Esophagus (tissue), 2 donors: ENCODE results near the gene NOL12. TPM values are rescaled to one million over a fixed set of nuclear protein-coding genes. Genes with fewer than 3 reads are reported as not detected.

Experiments used
- H3K27ac ChIP-seq, 2 donors: one replicate each; pipeline ENCODE4 v1.5.1; 2013; ENCODE audit warnings: low read depth in 2 of 2, mild to moderate bottlenecking in 2 of 2, inconsistent platforms in 1 of 2, low read length in 1 of 2, moderate library complexity in 1 of 2
- H3K27me3 ChIP-seq, 2 donors: one replicate each; pipeline ENCODE4 v1.6.1; 2013; ENCODE audit warnings: low read length in 2 of 2, control low read depth in 1 of 2, mild to moderate bottlenecking in 1 of 2; ENCODE audit not compliant: insufficient read depth in 2 of 2, control insufficient read depth in 1 of 2
- H3K36me3 ChIP-seq, 2 donors: one replicate each; pipeline ENCODE4 v1.6.1; 2013; ENCODE audit warnings: low read length in 1 of 2; ENCODE audit not compliant: control insufficient read depth in 2 of 2, insufficient read depth in 2 of 2
- H3K4me1 ChIP-seq, 2 donors: one replicate each; pipeline ENCODE4 v1.6.1; 2013; ENCODE audit warnings: low read length in 1 of 2; ENCODE audit not compliant: control insufficient read depth in 2 of 2, insufficient read depth in 2 of 2
- H3K4me3 ChIP-seq, 2 donors: one replicate each; pipeline ENCODE4 v1.5.1; 2013; ENCODE audit warnings: low read length in 2 of 2, mild to moderate bottlenecking in 2 of 2, low read depth in 1 of 2, moderate library complexity in 1 of 2
- H3K9me3 ChIP-seq, 2 donors: one replicate each; pipeline ENCODE4 v1.6.1; 2013; ENCODE audit warnings: mild to moderate bottlenecking in 2 of 2, low read depth in 1 of 2, low read length in 1 of 2, moderate library complexity in 1 of 2; ENCODE audit not compliant: control insufficient read depth in 2 of 2, insufficient read depth in 1 of 2
- WGBS, 2 donors: extraction: QIAGEN DNeasy Blood & Tissue Kit; methylation state at CpG; one replicate each; pipeline ENCODE4 v1.1.7; 2013; 5-methylcytosine and 5-hydroxymethylcytosine counted together
- polyA plus RNA-seq, 2 donors: library from polyadenylated mRNA; stranded (reverse); fragments of 200-250 nt; gene quantifications; one replicate each; pipeline ENCODE4 v1.2.3, GENCODE V29; 2013
- donor health status: healthy with polysubstance abuse.
- donor health status: Bipolar disorder and iron deficiency.

Gene NOL12
- polyA plus RNA-seq, 2 donors = 35.2 to 43.3 TPM

DNA sequence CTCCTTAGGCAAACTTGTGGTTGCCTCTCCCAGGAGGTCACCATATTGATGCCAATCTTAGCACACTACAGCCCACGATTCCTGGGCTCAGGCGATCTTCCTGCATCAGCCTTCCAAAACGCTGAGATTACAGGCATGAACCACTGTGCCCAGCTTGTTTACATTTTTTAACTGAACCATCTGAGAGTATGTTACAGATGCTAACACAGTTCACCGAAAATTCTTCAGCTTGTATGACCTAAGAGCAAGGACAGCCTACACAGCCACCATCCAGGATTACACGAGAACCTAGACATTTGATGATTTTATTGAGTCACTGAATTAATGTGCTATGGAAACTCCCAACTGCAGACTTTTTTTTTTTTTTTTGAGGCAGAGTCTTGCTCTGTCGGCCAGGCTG lies 16.6 kb upstream of the NOL12 start:
- H3K27ac ChIP-seq = no peak overlapping the region

DNA sequence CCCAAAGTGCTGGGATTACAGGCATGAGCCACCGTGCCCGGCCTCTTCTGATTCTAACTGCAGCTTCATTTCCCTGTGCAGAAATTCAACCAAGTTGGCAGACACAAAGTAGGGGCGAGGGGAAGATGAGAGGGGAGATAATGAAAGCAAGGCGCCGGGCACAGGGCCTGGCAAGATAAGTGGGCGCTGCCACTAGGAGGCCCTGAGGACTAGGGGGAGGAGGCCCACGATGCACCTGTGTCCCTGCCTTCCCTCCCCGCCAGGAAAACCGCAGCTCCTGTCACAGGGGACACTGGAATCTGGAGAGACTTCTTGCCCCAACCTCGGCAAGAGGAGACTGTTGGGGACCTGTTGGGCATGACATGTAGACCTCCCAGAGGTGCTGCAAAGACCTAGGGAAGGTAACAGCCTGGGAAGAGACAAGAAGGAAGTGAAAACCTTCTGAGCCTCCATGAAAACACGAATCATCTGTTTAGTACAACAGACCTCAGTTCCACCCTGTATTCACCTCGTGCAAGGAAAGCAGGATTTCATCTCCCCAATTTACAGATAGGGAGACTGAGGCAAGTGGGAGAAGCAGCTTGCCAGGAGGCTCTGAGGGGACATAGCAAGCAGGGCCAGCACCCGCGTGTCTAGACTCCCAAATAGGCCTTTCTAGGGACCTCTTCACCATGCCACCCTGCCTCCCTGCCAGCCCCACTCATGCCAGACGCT lies 13.8 kb upstream of the NOL12 start:
- 63 to 74% methylated on average over 15 of the region's 15 CpGs for WGBS, 2 donors
- H3K4me3 ChIP-seq = no peak overlapping the region
- no peaks in the 10 kb centered on the region for H3K36me3 ChIP-seq
- H3K9me3 ChIP-seq = no peaks in the 10 kb centered on the region
- peaks cover 0 to 10% of the 10 kb centered on the region in 2 donors for H3K4me1 ChIP-seq
- peak overlapping the region in 1 of 2 donors; percentile 9 for H3K27ac ChIP-seq
- H3K27me3 ChIP-seq = no peaks in the 10 kb centered on the region

More for the DNA sequence above, 16.6 kb upstream of the NOL12 start:
- no peak overlapping the region for H3K4me3 ChIP-seq
- WGBS, 2 donors = 67 to 71% methylated on average over 6 of the region's 6 CpGs
- H3K4me1 ChIP-seq = peaks cover 0 to 2% of the 10 kb centered on the region in 2 donors
- no peaks in the 10 kb centered on the region for H3K9me3 ChIP-seq
- H3K36me3 ChIP-seq = peaks cover 0 to 4% of the 10 kb centered on the region in 2 donors
- no peaks in the 10 kb centered on the region for H3K27me3 ChIP-seq

DNA sequence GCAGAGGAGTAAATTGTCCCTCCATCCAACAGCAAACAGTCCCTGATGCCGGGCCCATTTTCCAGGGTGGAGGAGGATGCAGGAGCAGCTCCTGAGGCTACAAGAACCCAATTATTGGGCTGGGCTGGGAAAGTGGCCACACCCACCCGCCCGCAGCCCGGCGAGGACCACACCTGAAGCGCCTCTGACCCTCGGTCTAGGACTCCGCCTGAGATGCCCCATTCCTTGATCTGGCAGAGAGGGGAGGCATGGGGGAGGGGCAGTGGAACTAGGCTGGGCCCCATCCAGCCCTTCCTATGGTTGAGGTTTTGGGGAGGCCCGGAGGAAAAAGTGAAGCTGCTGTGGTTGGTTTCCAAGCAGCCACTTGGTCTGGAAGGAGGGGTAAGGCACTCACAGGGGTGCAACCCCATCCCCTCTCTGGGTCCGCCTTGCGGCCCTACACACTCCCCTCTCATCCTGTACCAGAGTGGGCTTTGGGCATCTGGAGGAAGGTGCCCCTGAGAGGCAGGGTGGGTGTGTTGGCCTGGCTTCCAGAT lies 13.2 kb upstream of the NOL12 start:
- Histone ChIP-seq H3K9me3 (no peaks in the 10 kb centered on the region), H3K27me3 (no peaks in the 10 kb centered on the region), H3K27ac (peak overlapping the region in 1 of 2 donors; percentile 43), H3K36me3 (no peaks in the 10 kb centered on the region), H3K4me1 (peaks cover 0 to 10% of the 10 kb centered on the region in 2 donors), H3K4me3 (no peak overlapping the region)
- WGBS, 2 donors = 60 to 64% methylated on average over 11 of the region's 11 CpGs

DNA sequence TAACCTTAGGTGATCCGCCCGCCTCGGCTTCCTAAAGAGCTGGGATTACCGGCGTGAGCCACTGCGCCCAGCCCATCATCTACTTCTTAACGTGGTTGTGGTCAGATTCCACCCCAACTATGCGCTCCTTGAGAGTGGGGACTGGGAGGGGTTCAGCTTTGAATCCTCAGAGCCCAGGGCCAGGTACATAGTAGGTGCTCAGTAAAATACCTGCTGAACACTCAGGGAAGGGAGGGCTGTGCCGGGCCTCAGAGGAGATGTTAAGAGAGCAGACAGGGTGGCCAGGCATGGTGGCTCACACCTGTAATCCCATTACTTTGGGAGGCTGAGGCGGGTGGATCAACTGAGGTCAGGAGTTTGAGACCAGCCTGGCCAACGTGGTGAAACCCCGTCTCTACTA lies 11.9 kb upstream of the NOL12 start:
- H3K27me3 ChIP-seq = no peaks in the 10 kb centered on the region
- peak overlapping the region; percentile 48 to 69 for H3K27ac ChIP-seq
- H3K4me3 ChIP-seq = no peak overlapping the region
- no peaks in the 10 kb centered on the region for H3K9me3 ChIP-seq
- H3K4me1 ChIP-seq = peaks cover 0 to 12% of the 10 kb centered on the region in 2 donors
- whole genome bisulfite sequencing, 2 donors = 82 to 86% methylated on average over 12 of the region's 12 CpGs
- no peaks in the 10 kb centered on the region for H3K36me3 ChIP-seq

DNA sequence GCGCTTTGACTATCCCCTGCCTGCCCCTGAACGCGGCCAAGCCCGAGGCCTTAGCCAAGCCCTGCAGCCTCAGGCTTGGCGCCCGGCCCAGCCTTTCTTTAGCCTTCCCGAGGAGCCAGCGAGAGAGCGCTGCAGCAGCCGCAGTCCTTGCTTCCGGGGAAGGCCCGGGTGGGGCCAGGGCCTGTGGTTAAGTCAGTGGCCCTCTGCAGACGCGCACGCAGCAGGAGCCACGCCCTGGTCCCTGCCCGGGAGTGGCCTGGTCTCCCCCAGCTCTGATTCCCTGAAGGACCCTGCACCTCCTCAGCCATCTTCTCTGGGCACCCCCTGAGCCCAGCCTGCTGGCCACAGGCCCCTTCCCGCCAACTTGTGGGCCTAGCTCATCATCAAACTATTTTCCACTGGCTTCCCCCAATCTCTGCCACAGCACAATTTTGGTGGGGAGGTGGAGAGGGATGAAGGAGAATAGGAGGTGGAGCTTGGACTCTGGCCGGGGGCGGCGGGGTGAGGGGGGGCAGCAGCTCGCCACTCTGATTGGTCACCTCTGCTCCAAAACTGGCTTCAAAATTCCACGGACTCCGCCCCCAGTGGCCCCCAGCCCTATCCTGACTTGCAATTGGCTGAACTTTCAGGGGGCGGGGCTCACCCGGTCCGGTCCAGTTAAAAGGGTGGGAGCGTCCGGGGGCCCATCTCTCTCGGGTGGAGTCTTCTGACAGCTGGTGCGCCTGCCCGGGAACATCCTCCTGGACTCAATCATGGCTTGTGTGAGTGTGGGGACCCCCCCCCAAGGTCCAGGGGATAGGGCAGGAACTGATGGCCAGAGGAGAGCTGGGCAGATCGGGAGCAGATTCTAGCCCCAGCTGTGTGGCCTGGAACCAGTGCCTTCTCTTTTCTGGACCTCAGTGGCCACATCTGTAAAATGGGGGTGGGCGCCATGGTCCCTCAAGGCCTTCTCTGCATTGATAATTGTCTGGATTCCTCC lies 10.9 kb upstream of the NOL12 start, which contains the start of gene LGALS1:
Gene LGALS1, plus strand, starts transcription at position 686 of the 979 bp plus-strand sequence. Its CDS starts 67 bp downstream, at position 753.
- peak within 1 kb of the TSS; percentile 90 to 94 for H3K27ac ChIP-seq
- 5 to 10% methylated on average over 31 to 34 of the region's 34 CpGs for WGBS, 2 donors
- H3K36me3 ChIP-seq = peaks cover 0 to 2% of the 10 kb centered on the region in 2 donors
- peak within 1 kb of the TSS; percentile 38 to 42 for H3K4me3 ChIP-seq
- peaks cover 0 to 12% of the 10 kb centered on the region in 2 donors for H3K4me1 ChIP-seq
- H3K27me3 ChIP-seq = no peaks in the 10 kb centered on the region
- H3K9me3 ChIP-seq = no peaks in the 10 kb centered on the region

DNA sequence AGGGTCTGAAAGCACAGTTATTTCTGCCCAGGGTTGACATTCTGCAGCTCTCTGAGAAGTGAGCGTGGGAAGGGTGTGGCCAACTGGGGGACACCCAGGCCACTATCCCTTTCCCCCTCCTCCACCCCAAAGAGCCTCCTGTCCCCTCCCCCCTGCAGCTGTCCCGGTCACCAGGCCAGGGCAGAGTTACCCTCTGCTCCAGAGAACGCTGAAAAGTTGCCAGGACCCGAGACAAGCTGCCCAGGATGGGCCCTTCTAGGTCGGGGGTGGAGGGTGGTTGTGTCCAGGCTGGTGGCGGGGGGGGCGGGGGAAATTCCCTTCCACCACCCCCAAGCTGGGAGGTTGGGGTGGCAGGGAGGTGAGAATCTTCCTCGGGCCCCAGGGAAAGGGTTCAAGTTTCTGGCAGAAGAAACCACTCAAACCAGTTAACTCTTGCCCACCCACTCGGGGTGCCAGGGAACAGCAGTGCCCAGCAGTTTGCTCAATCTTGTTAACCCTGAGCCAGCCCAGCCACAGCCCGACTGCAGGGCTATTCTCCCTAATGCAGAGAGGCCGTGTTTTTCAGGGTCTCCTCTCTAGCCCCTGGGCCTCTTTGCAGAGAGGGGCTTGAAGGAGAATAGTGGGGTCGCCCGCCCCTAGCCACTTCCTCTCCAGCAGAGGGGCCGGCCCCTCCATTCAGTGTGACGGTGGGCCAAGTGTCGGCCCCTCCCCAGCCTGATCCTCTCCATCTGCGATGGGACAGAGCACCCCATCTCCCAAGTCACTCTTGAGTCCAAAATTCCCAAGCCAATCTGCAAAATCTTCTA lies 10.0 kb upstream of the NOL12 start:
- H3K27ac ChIP-seq = peak overlapping the region; percentile 90 to 94
- H3K9me3 ChIP-seq = no peaks in the 10 kb centered on the region
- 11 to 19% methylated on average over 16 to 17 of the region's 17 CpGs for WGBS, 2 donors
- no peaks in the 10 kb centered on the region for H3K27me3 ChIP-seq
- peak overlapping the region; percentile 38 to 42 for H3K4me3 ChIP-seq
- H3K36me3 ChIP-seq = peaks cover 0 to 2% of the 10 kb centered on the region in 2 donors
- H3K4me1 ChIP-seq = peaks cover 0 to 12% of the 10 kb centered on the region in 2 donors

DNA sequence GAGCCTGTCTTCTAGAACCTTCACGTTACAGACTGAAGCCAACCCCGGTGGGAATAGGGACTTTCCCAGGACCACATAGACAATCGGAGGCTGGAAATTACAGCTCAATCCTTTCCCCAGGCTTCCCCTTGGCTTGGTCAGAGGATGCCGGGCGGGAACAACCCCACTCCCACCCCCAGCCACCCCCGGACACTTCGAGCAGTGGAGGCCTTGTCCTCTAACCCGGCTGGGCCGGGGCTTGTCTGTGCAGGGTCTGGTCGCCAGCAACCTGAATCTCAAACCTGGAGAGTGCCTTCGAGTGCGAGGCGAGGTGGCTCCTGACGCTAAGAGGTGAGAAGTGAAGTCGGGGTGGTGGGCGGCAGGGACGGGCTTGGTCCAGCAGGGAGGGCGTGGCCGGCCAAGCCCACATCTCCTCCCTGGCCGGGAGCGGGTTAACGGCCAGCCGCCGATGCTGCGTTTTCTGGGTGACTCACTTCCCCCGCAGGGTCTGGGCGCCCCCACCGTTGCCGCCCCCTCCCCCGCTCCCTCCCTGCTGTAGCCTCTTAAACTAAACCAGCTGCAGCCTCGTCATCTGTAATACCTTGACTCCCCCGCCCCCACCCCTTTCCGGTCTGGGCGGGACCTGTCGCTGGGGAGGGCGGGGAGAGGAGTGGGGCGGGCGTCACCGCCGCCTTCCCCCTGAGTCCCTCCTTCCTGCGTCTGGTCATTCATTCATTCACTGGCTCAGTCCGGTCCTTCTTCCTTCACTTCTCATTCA lies 9.2 kb upstream of the NOL12 start:
- Histone ChIP-seq H3K4me1 (peaks cover 0 to 12% of the 10 kb centered on the region in 2 donors), H3K27me3 (no peaks in the 10 kb centered on the region), H3K36me3 (peaks cover 0 to 2% of the 10 kb centered on the region in 2 donors), H3K9me3 (no peaks in the 10 kb centered on the region), H3K27ac (peak overlapping the region; percentile 90 to 94), H3K4me3 (peak overlapping the region; percentile 38 to 42)
- WGBS, 2 donors = 0 to 2% methylated on average over 28 to 42 of the region's 42 CpGs

DNA sequence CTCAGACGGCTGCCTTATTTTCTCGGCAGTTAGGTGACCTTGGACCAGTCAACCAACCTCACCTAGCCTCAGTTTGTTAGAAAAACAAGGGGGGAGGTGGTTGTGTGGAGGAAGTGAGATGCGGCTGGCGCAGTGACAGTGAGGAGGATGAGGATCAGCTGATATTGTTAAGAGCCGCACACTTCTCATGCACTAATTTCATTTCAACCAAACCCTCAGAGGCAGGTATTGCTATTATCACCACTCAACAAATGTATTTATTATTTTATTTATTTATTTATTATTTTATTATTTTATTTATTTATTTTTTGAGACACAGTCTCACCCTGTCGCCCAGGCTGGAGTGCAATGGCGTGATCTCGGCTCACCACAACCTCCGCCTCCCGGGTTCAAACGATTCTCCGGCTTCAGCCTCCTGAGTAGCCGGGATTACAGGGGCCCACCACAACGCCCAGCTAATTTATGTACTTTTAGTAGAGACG lies 8.6 kb upstream of the NOL12 start:
- peaks cover 0 to 12% of the 10 kb centered on the region in 2 donors for H3K4me1 ChIP-seq
- 51 to 56% methylated on average over 15 of the region's 15 CpGs for WGBS, 2 donors
- H3K36me3 ChIP-seq = peaks cover 0 to 2% of the 10 kb centered on the region in 2 donors
- no peaks in the 10 kb centered on the region for H3K27me3 ChIP-seq
- no peak overlapping the region for H3K4me3 ChIP-seq
- H3K27ac ChIP-seq = peak overlapping the region; percentile 78 to 94
- H3K9me3 ChIP-seq = no peaks in the 10 kb centered on the region
